OCI-LY1 (cell line): ENCODE measurements around the gene KCNMA1.

Source experiments
- H2AFZ ChIP-seq: fragments of 200-600 bp; sonication (generic), shearing (Covaris generic); 2 replicates; pipeline ENCODE4 v1.6.0; 2014; ENCODE audit warnings: antibody characterized with exemption, mild to moderate bottlenecking, low read length
- H3F3A ChIP-seq: fragments of 200-600 bp; sonication (generic), shearing (Covaris generic); 2 replicates; pipeline ENCODE4 v1.6.0; 2014; ENCODE audit warnings: mild to moderate bottlenecking, antibody characterized with exemption, low read length, moderate library complexity; ENCODE audit not compliant: insufficient read depth
- H3K27ac ChIP-seq: fragments of 200-600 bp; sonication (generic); 2 replicates; pipeline ENCODE4 v1.5.1; 2014; ENCODE audit warnings: low read length, mixed run types, mild to moderate bottlenecking, low read depth; ENCODE audit not compliant: poor library complexity, severe bottlenecking
- H3K27me3 ChIP-seq: fragments of 200-600 bp; sonication (generic); 2 replicates; pipeline ENCODE4 v1.6.0; 2014; ENCODE audit warnings: antibody characterized with exemption, mild to moderate bottlenecking, low read length, moderate library complexity; ENCODE audit not compliant: insufficient read depth
- H3K36me3 ChIP-seq: fragments of 200-600 bp; sonication (generic); 2 replicates; pipeline ENCODE4 v1.6.1; 2014; ENCODE audit warnings: mild to moderate bottlenecking, antibody characterized with exemption, low read length, moderate library complexity, mixed read lengths; ENCODE audit not compliant: insufficient read depth
- H3K4me1 ChIP-seq: fragments of 200-600 bp; sonication (generic); 2 replicates; pipeline ENCODE4 v1.5.1; 2014; ENCODE audit warnings: mild to moderate bottlenecking, low read length, moderate library complexity; ENCODE audit not compliant: insufficient read depth, severe bottlenecking
- H3K4me2 ChIP-seq: fragments of 200-600 bp; sonication (generic), shearing (Covaris generic); 2 replicates; pipeline ENCODE4 v1.6.1; 2014; ENCODE audit warnings: low read length
- H3K4me3 ChIP-seq: fragments of 200-600 bp; sonication (generic); 2 replicates; pipeline ENCODE4 v1.5.1; 2014; ENCODE audit warnings: low read length, low read depth, mild to moderate bottlenecking, mixed read lengths; ENCODE audit not compliant: poor library complexity, severe bottlenecking
- H3K79me2 ChIP-seq: fragments of 200-600 bp; shearing (Covaris generic); 2 replicates; pipeline ENCODE4 v1.6.1; 2016; ENCODE audit warnings: mixed run types, low read length, mixed read lengths; ENCODE audit not compliant: insufficient read depth
- H3K9ac ChIP-seq: fragments of 200-600 bp; sonication (generic), shearing (Covaris generic); 2 replicates; pipeline ENCODE4 v1.6.1; 2014; ENCODE audit warnings: mild to moderate bottlenecking, low read length, mixed read lengths
- H3K9me2 ChIP-seq: fragments of 200-600 bp; sonication (generic), shearing (Covaris generic); 2 replicates; pipeline ENCODE4 v1.6.1; 2014; ENCODE audit warnings: low read depth, mild to moderate bottlenecking, low read length, mixed read lengths
- H3K9me3 ChIP-seq: fragments of 200-600 bp; shearing (Covaris generic); 2 replicates; pipeline ENCODE4 v1.6.1; 2014; ENCODE audit warnings: low read length, mixed read lengths
- H4K20me1 ChIP-seq: fragments of 200-600 bp; sonication (generic), shearing (Covaris generic); 2 replicates; pipeline ENCODE4 v1.6.0; 2016; ENCODE audit warnings: mild to moderate bottlenecking, low read length; ENCODE audit not compliant: insufficient read depth
- CTCF ChIP-seq: fragments of 200-600 bp; sonication (generic), shearing (Covaris generic); IDR thresholded peaks from 2 replicates; pipeline ENCODE4 v1.5.1; 2017; ENCODE audit warnings: mild to moderate bottlenecking, antibody characterized with exemption, low read length, moderate library complexity, mixed read lengths
- EZH2 ChIP-seq: fragments of 200-600 bp; sonication (generic), shearing (Covaris generic); IDR thresholded peaks from 2 replicates; pipeline ENCODE4 v1.8.0; 2017; ENCODE audit warnings: borderline replicate concordance, mixed run types, mild to moderate bottlenecking, antibody characterized with exemption, low read length, moderate library complexity, mixed read lengths

Gene KCNMA1

GRCh38 chr10:77563638-77564270 lies 73.9 kb downstream of the KCNMA1 start:
- no peak overlapping the region for H2AFZ ChIP-seq
- H3K4me1 ChIP-seq: no peaks in the 10 kb centered on the region
- no peaks in the 10 kb centered on the region for H3K36me3 ChIP-seq
- H3F3A ChIP-seq: no peaks in the 10 kb centered on the region
- no peaks in the 10 kb centered on the region for H3K79me2 ChIP-seq
- H3K9me3 ChIP-seq: no peaks in the 10 kb centered on the region
- no peak for TF ChIP-seq EZH2
- TF ChIP-seq CTCF: no peak
- no peaks in the 10 kb centered on the region for H3K9me2 ChIP-seq
- no peak overlapping the region for H3K4me3 ChIP-seq
- no peak overlapping the region for H3K9ac ChIP-seq
- no peak overlapping the region for H3K27ac ChIP-seq
- H4K20me1 ChIP-seq: no peaks in the 10 kb centered on the region
- no peak overlapping the region for H3K4me2 ChIP-seq
- 0 out of 2 replicates have a peak, but pooled peaks cover 4% of the 10 kb centered on the region for H3K27me3 ChIP-seq

GRCh38 chr10:77562742-77563141 lies 74.9 kb downstream of the KCNMA1 start:
- H3K9me2 ChIP-seq: no peaks in the 10 kb centered on the region
- no peak overlapping the region for H3K4me3 ChIP-seq
- H3K36me3 ChIP-seq: no peaks in the 10 kb centered on the region
- H3K4me1 ChIP-seq: no peaks in the 10 kb centered on the region
- no peak overlapping the region for H3K4me2 ChIP-seq
- TF ChIP-seq CTCF (no peak), EZH2 (no peak)
- 0 out of 2 replicates have a peak, but pooled peaks cover 4% of the 10 kb centered on the region for H3K27me3 ChIP-seq
- no peaks in the 10 kb centered on the region for H4K20me1 ChIP-seq
- H3K9ac ChIP-seq: no peak overlapping the region
- no peaks in the 10 kb centered on the region for H3F3A ChIP-seq
- no peak overlapping the region for H3K27ac ChIP-seq
- H3K9me3 ChIP-seq: no peaks in the 10 kb centered on the region
- H3K79me2 ChIP-seq: no peaks in the 10 kb centered on the region
- no peak overlapping the region for H2AFZ ChIP-seq

GRCh38 chr10:77561991-77562390 lies 75.6 kb downstream of the KCNMA1 start:
- Histone ChIP-seq H3K9ac (no peak overlapping the region), H3K4me3 (no peak overlapping the region), H3K79me2 (no peaks in the 10 kb centered on the region), H3K9me3 (no peaks in the 10 kb centered on the region), H3K36me3 (no peaks in the 10 kb centered on the region), H4K20me1 (no peaks in the 10 kb centered on the region), H3K27me3 (0 out of 2 replicates have a peak, but pooled peaks cover 4% of the 10 kb centered on the region), H3K27ac (no peak overlapping the region), H3F3A (no peaks in the 10 kb centered on the region), H3K4me1 (no peaks in the 10 kb centered on the region), H3K4me2 (no peak overlapping the region), H3K9me2 (no peaks in the 10 kb centered on the region), H2AFZ (no peak overlapping the region)
- TF ChIP-seq EZH2 (no peak), CTCF (no peak)
